ENCODE data around the gene SPPL2B.

GRCh38 chr19:2350656-2351055 is 22.2 kb downstream of the SPPL2B start:
- TF ChIP-seq CTCF (conservative IDR thresholded peaks at IDR 0.05; ENCODE audit: low read length) (no peak), EZH2phosphoT487 (IDR thresholded peaks at IDR 0.05; ENCODE audit: borderline replicate concordance) (no peak)
